Omental fat pad (tissue), 4 donors: ENCODE measurements around the gene TMEM176A. TPM values are rescaled to one million over a fixed set of nuclear protein-coding genes. Genes with fewer than 3 reads are reported as not detected.
A peak's percentile ranks its signal among the peaks of the same experiment; 100 is the strongest.

Experiments
- ATAC-seq: fragments of 150-250 bp; one replicate; pipeline ENCODE4 v1.9.1; 2016; ENCODE audit warnings: mild to moderate bottlenecking, moderate library complexity; ENCODE audit not compliant: low FRiP score
- DNase-seq: peaks from one replicate; pipeline ENCODE4 v3.0.0-alpha.2; 2019; ENCODE audit warnings: low spot score
- CTCF ChIP-seq, 3 donors: fragments of 450-650 bp; IDR thresholded peaks; one replicate each; pipeline ENCODE4 v1.5.1; 2016 to 2017; ENCODE audit warnings: antibody characterized with exemption in 3 of 3, mild to moderate bottlenecking in 3 of 3, moderate library complexity in 2 of 3
- total RNA-seq, 4 donors: library from RNA; depleted of rRNA; stranded (reverse); fragments of >200 nt; gene quantifications; one replicate each; pipeline ENCODE4 v1.1.0, GENCODE V29; 2016

The TMEM176A gene
- 100 to 1,000 TPM in 1 of 4 donors, 10 to 100 TPM in 3; 18.1 to 105 (median 48.6) TPM for total RNA-seq

GRCh38 chr7:150800581-150801241, at the start of gene TMEM176A:
TSS of gene TMEM176A (plus strand) at chr7:150800769. CDS start at chr7:150801551, 782 bp downstream.
- no peak for DNase-seq
- TF ChIP-seq CTCF (IDR thresholded peaks at IDR 0.05): no peak
- ATAC-seq: peak; percentile 57

GRCh38 chr7:150751702-150752101, 48.9 kb upstream of the TMEM176A start:
- TF ChIP-seq CTCF (IDR thresholded peaks at IDR 0.05): no peak
- DNase-seq: no peak
- ATAC-seq: no peak

GRCh38 chr7:150753239-150753638, 47.3 kb upstream of the TMEM176A start:
- DNase-seq: no peak
- ATAC-seq: no peak
- TF ChIP-seq CTCF (IDR thresholded peaks at IDR 0.05): no peak

- no peak for TF ChIP-seq CTCF (IDR thresholded peaks at IDR 0.05)
- DNase-seq (no peak), ATAC-seq (no peak)
Measured at GRCh38 chr7:150753826-150754603, 46.6 kb upstream of the TMEM176A start.

GRCh38 chr7:150754951-150755350, 45.6 kb upstream of the TMEM176A start:
- no peak for ATAC-seq
- no peak for DNase-seq
- TF ChIP-seq CTCF (IDR thresholded peaks at IDR 0.05): no peak

GRCh38 chr7:150755473-150756099, 45.0 kb upstream of the TMEM176A start:
- ATAC-seq (no peak), DNase-seq (no peak)
- no peak for TF ChIP-seq CTCF (IDR thresholded peaks at IDR 0.05)
